Neural crest cell (in vitro differentiated cells): Measurements from ENCODE around the gene GGACT. TPM values are rescaled to one million over a fixed set of nuclear protein-coding genes. Genes with fewer than 3 reads are reported as not detected.

ENCODE experiments used
- DNase-seq: peaks from one replicate; pipeline ENCODE4 v3.0.0; 2021; ENCODE audit warnings: low read depth, mixed read lengths, low spot score
- H3K27ac Mint-ChIP-seq: one replicate; pipeline ENCODE4 v1.8.0; 2021; ENCODE audit warnings: mild to moderate bottlenecking, mixed read lengths; ENCODE audit not compliant: unreplicated experiment
- H3K27me3 Mint-ChIP-seq: 2 replicates; pipeline ENCODE4 v1.8.0; 2021; ENCODE audit warnings: low read depth, mild to moderate bottlenecking, mixed read lengths
- H3K36me3 Mint-ChIP-seq: 2 replicates; pipeline ENCODE4 v1.8.0; 2021; ENCODE audit warnings: low read depth, mild to moderate bottlenecking, mixed read lengths
- H3K4me1 Mint-ChIP-seq: 2 replicates; pipeline ENCODE4 v1.8.0; 2021; ENCODE audit warnings: mixed read lengths
- H3K4me3 Mint-ChIP-seq: one replicate; pipeline ENCODE4 v1.8.0; 2021; ENCODE audit warnings: mild to moderate bottlenecking, mixed read lengths
- H3K9me3 Mint-ChIP-seq: 2 replicates; pipeline ENCODE4 v1.8.0; 2021; ENCODE audit warnings: mixed read lengths
- total RNA-seq: library from RNA; stranded (reverse); gene quantifications from 2 replicates; pipeline ENCODE4 v1.2.1, GENCODE V29; 2021
- TF ChIP-seq, protein P1 (sequence below): fragments of 200-600 bp; sonication (generic); conservative IDR thresholded peaks from 2 replicates; pipeline ENCODE4 v1.5.0; 2021; ENCODE audit warnings: antibody characterized with exemption, mild to moderate bottlenecking

Gene GGACT
- total RNA-seq, 1 donor from 2014 or later: 5.9 TPM

DNA sequence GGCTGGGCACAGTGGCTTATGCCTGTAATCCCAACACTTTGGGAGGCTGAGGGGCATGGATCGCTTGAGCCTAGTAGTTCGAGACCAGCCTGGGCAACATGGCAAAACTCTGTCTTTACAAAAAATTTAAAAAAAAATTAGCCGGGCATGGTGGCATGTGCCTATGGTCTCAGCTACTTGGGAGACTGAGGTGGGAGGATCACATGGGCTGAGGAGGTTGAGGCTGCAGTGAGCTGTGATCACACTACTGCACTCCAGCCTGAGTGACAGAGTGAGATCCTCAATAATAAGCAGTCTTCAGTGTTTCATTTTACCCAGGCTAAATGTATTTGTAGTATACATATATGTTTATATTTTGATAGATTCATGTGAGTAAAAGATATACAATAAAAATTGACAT is 85.0 kb downstream of the GGACT start:
- no peaks in the 10 kb centered on the region for H3K9me3 Mint-ChIP-seq
- peaks cover 21% of the 10 kb centered on the region for H3K4me1 Mint-ChIP-seq
- no peaks in the 10 kb centered on the region for H3K27me3 Mint-ChIP-seq
- no peak overlapping the region for H3K4me3 Mint-ChIP-seq
- TF ChIP-seq, protein P1, sequence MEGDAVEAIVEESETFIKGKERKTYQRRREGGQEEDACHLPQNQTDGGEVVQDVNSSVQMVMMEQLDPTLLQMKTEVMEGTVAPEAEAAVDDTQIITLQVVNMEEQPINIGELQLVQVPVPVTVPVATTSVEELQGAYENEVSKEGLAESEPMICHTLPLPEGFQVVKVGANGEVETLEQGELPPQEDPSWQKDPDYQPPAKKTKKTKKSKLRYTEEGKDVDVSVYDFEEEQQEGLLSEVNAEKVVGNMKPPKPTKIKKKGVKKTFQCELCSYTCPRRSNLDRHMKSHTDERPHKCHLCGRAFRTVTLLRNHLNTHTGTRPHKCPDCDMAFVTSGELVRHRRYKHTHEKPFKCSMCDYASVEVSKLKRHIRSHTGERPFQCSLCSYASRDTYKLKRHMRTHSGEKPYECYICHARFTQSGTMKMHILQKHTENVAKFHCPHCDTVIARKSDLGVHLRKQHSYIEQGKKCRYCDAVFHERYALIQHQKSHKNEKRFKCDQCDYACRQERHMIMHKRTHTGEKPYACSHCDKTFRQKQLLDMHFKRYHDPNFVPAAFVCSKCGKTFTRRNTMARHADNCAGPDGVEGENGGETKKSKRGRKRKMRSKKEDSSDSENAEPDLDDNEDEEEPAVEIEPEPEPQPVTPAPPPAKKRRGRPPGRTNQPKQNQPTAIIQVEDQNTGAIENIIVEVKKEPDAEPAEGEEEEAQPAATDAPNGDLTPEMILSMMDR: no peak
- no peak overlapping the region for H3K27ac Mint-ChIP-seq
- DNase-seq: no peak
- H3K36me3 Mint-ChIP-seq: peaks cover 3% of the 10 kb centered on the region

DNA sequence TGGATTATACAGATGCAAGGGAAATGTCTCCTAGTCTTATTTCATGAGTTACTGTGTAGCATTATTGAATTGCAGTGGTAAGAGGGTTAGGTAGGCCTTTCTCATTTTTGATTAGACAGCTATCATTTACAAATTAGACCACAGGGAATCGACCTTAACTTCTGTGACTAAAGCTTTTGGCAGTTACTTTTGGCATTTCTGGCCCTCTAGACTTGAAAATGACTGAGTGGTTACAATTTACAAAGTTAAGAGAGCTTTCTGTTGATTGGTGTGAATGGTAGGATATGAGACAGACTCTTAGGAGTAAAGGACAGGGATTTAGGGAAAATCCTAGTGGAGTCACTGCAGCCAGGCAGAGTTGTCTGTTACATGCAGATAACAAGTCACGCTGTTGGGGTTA is 86.1 kb downstream of the GGACT start:
- Mint-ChIP-seq H3K27me3 (no peaks in the 10 kb centered on the region), H3K9me3 (no peaks in the 10 kb centered on the region), H3K27ac (no peak overlapping the region), H3K4me3 (no peak overlapping the region), H3K4me1 (peaks cover 17% of the 10 kb centered on the region), H3K36me3 (peaks cover 3% of the 10 kb centered on the region)
- DNase-seq: no peak
- TF ChIP-seq, protein P1: no peak

DNA sequence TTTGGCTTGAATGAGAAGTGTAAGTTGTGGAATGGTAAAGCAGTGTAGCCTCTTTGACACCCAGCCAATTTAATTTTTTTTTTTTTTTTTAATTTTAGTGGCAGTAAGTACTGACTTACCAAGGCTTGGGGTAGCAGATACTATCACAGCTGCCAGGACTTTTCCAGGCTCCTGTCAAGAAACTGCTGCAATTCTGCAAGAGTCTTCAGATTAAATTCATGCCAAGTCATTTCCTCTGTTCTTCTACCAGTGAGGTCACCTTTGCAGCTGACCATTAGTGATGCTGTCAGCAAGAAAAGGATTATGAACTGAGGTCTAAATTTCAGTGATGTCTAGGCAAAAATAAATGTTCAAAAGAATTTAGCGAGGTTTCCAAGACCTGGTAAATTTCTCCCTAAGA is 91.2 kb downstream of the GGACT start:
- H3K4me3 Mint-ChIP-seq: no peak overlapping the region
- peaks cover 9% of the 10 kb centered on the region for H3K4me1 Mint-ChIP-seq
- no peaks in the 10 kb centered on the region for H3K27me3 Mint-ChIP-seq
- no peak overlapping the region for H3K27ac Mint-ChIP-seq
- peaks cover 14% of the 10 kb centered on the region for H3K36me3 Mint-ChIP-seq
- no peaks in the 10 kb centered on the region for H3K9me3 Mint-ChIP-seq
- TF ChIP-seq, protein P1: no peak
- no peak for DNase-seq

DNA sequence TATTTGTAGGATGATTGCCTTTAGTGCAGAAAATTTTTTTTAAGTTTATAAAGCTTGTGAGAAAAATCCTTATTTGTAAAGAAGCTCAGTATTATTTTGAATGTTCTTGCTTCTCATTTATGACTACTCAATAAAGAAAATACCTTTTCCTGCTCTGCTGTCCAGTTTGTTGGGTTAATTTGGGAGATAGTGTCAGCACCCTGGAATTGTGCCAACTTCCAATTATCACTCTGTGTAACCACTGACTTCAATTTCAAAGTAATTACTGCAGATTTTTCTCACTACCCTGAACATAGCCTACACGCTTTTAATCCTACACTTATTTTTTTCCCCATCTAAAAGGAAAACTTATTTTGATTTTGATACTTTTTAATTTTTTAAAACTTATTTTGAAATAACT is 93.1 kb downstream of the GGACT start:
- H3K4me3 Mint-ChIP-seq: no peak overlapping the region

DNA sequence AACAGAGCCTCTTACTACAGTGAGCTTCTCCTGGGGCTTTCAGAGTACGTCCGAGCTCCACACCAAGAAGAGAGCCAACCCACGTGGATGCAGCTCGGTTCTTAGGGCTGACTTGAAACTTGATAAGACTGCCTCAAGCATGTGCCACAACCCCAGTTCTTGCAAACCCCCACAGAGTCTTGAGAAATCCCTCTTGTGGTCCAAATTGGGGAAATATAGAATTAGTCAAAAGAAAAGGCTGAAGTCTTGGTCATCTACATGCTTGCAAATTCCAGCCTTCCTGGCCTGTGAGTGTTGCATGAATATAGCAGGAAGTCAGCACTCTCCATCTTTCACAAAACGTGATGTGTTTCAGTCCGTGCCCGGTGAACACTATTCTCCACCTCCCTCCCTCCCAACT is 95.2 kb downstream of the GGACT start:
- TF ChIP-seq, protein P1: no peak
- no peak overlapping the region for H3K4me3 Mint-ChIP-seq

More for the DNA sequence above, 93.1 kb downstream of the GGACT start:
- Mint-ChIP-seq H3K9me3 (no peaks in the 10 kb centered on the region), H3K4me1 (peaks cover 24% of the 10 kb centered on the region), H3K27me3 (no peaks in the 10 kb centered on the region), H3K27ac (no peak overlapping the region), H3K36me3 (peaks cover 14% of the 10 kb centered on the region)
- DNase-seq: no peak
- TF ChIP-seq, protein P1: no peak

More for the DNA sequence above, 95.2 kb downstream of the GGACT start:
- no peak for DNase-seq
- Mint-ChIP-seq H3K27ac (no peak overlapping the region), H3K4me1 (peaks cover 19% of the 10 kb centered on the region), H3K27me3 (no peaks in the 10 kb centered on the region), H3K9me3 (no peaks in the 10 kb centered on the region), H3K36me3 (peaks cover 14% of the 10 kb centered on the region)
